HG03378 (cell line): Measurements from ENCODE around the gene TMEM175.

Experiments
- ATAC-seq: cut with Tn5 transposase; IDR thresholded peaks from one replicate; pipeline ENCODE4 v1.9.1; 2021; ENCODE audit warnings: mild to moderate bottlenecking, moderate library complexity; ENCODE audit not compliant: unreplicated experiment

TMEM175 gene

GRCh38 chr4:946103-946450 lies 13.8 kb downstream of the TMEM175 start:
- no peak for ATAC-seq

DNA sequence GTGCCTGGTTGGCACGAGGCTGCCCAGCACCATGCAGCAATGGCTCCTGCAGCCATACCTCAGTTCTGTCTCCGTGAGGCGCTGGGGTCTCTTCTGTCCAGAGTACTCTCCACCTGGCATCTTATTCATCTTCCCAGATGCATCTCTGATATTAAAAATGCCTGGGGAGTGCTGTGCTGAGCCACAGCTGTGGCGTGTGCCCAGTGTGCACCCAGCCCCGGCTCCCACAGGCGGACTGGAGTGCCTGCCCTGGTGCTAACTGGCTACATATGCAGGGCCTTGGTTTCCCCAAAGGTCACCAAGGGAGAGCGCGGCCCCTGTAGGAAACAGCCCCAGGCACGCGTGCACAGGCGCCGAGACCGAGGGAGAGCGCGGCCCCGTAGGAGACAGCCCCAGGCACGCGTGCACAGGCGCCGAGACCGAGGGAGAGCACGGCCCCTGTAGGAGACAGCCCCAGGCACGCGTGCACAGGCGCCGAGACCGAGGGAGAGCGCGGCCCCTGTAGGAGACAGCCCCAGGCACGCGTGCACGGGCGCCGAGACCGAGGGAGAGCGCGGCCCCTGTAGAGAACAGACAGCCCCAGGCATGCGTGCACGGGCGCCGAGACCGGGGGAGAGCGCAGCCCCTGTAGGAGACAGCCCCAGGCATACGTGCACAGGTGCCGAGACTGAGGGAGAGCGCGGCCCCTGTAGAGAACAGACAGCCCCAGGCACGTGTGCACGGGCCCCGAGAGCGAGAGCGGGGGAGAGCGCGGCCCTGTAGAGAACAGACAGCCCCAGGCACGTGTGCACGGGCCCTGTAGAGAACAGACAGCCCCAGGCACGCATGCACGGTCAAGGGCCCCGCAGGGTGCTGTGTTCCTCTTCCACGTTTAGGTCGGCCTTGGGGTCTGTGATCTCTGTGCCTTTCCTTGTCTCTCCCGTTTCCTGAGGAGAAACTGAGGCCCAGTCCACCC lies 14.5 kb downstream of the TMEM175 start:
- ATAC-seq, result no peak

DNA sequence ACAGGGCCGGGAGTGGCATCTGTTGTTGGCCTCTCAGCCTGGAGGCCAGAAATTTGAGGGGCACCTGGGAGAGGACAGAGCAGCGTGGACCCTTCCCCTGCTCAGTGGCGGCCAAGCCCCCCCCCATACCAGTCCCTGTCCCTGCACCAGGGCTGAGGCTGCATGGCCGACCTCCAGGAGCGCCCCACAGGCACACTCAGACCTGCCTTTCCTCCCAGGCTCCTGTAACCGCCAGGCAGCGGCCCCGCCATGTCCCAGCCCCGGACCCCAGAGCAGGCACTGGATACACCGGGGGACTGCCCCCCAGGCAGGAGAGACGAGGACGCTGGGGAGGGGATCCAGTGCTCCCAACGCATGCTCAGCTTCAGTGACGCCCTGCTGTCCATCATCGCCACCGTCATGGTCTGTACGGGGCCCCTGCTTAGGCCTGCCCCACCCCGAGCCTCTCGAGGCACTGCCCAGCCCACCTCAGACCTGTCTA lies 15.3 kb downstream of the TMEM175 start:
- ATAC-seq, result no peak

GRCh38 chr4:948101-948935 lies 16.1 kb downstream of the TMEM175 start:
- no peak for ATAC-seq

DNA sequence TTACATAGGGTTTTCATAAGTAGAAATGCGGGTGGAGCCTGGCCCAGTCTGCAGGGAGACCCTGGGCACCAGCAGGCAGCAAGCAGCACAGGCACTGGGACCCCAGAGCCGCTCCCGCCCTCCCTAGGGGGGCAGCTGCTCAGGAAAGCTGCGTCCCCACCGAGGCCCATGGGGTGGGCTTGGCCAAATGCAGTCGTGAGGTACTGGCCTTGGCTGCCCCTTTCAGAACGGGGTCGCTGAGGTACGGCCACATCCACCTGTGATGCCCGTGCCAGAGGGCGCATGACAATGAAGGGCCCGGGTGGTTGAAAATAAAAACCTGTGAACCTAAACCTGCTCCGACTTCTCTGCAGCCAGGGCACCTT lies 16.7 kb downstream of the TMEM175 start:
- ATAC-seq, result no peak

- ATAC-seq, result no peak
These were observed 17.4 kb downstream of the TMEM175 start for GRCh38 chr4:949656-950055.

DNA sequence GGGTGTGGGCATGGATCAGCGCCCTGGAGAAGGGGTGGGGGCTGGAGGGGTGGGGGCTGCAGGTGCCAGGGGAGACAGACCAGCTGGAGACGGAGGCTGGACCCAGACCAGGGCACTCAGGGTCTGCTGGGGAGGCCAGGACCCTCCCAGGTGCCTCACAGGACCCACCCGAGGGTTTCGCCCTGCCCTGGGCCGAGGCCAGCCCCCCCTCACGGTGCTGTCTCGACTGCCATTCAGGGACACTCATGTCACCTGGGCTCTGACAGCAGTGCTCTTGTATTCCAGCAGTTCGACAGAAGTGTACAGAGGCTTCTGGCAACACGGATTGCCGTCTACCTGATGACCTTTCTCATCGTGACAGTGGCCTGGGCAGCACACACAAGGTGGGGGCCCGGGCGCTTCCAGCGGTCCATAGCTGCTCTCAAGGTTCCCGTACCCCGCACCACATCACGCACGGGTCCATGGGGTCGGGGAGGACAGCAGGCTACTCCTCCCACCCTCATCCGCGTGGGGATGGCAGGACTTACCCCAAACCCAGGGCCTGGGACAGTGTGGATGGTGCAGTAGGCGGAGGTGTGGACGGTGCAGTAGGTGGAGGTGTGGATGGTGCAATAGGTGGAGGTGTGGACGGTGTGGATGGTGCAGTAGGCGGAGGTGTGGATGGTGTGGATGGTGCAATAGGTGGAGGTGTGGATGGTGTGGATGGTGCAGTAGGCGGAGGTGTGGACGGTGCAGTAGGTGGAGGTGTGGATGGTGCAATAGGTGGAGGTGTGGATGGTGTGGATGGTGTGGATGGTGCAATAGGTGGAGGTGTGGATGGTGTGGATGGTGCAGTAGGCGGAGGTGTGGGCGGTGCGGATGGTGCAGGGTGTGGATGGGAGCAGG lies 18.1 kb downstream of the TMEM175 start:
- no peak for ATAC-seq

DNA sequence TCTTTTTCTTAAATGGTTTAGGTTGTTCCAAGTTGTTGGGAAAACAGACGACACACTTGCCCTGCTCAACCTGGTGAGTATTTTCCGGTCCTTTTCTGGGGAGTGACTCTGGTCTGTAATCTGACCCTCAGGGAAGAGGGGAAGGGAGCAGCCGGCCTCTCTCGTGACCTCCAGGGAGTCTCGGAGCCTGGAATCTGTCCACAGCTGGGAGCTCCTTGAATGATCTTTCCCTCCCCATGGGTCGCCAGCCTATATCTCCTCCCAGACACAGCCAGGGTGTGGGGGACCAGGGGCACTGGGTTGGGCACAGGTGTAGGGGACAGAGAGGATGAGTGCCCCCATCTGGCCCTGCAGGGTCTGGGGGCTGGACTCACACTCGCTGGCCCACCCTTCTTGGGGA lies 18.9 kb downstream of the TMEM175 start:
- no peak for ATAC-seq

GRCh38 chr4:951594-952468 lies 19.6 kb downstream of the TMEM175 start:
- no peak for ATAC-seq

DNA sequence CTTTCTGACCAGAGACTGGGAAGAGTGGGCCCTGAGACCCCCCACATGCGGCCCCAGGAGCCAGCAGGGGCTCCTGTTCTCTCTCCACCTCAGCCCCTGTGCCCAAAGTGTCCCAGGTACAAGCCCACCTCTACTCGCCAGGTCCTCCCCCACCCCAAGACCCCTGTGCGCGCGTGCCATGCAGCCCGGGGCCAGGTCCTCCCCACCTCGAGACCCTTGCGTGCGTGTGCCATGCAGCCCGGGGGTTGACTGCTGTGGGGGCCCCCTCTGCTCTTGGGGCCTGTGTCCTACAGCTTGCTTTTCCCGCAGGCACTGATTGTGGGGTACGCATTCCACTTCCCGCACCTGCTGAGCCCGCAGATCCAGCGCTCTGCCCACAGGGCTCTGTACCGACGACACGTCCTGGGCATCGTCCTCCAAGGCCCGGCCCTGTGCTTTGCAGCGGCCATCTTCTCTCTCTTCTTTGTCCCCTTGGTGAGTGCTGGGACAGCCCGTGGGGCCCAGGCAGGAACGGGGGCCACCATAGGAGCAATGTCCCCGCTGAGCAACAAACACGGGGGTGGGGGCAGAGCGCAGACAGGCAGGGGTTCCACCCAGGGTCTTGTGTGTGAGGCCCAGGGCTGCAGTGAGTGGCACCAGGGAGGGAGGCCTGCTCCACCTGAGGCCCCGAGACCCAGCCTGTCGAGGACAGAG lies 20.8 kb downstream of the TMEM175 start:
- no peak for ATAC-seq

GRCh38 chr4:953574-953915 lies 21.3 kb downstream of the TMEM175 start:
- ATAC-seq, result no peak

- ATAC-seq, result no peak
These were observed 22.2 kb downstream of the TMEM175 start for GRCh38 chr4:954211-955020.

- ATAC-seq, result no peak
These were observed 23.1 kb downstream of the TMEM175 start for GRCh38 chr4:955161-955921.

DNA sequence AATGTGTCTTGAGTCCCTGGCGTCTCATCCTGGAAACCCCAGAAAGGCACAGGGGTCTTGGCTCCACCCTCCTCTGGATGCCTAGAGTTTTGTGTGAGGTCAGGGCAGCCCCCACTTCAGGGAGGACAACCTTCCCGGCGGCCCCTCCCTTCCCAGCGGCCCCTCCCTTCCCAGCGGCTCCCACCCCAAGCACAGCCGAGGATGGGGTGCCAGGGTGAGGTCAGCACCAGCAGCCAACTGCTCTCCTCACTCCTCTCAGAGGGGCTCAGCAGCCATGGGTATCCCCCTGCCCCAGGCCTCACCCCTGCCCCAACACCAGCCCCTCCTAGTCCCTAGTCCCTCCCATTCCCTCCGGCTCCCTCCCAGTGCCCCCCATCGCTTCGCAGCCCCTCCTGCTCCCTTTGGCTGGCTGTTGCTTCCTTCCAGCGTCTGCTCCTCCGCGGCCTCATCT lies 23.7 kb downstream of the TMEM175 start:
- no peak for ATAC-seq

- ATAC-seq, result no peak
These were observed 24.4 kb downstream of the TMEM175 start for GRCh38 chr4:956531-957230.

GRCh38 chr4:957231-957580 lies 24.9 kb downstream of the TMEM175 start:
- no peak for ATAC-seq

GRCh38 chr4:957581-958313 lies 25.5 kb downstream of the TMEM175 start:
- ATAC-seq, result no peak
